Measurements from ENCODE around the gene NOSIP.

The NOSIP gene

GRCh38 chr19:49594157-49594992 is 14.0 kb upstream of the NOSIP start:
- H3K27ac ChIP-seq: no peak overlapping the region
- TF ChIP-seq CTCF (conservative IDR thresholded peaks at IDR 0.05) (no peak), ZFX (IDR thresholded peaks at IDR 0.05) (no peak)

- H3K27ac ChIP-seq: peak overlapping the region; percentile 99
- TF ChIP-seq ZFX (IDR thresholded peaks at IDR 0.05) (no peak), CTCF (conservative IDR thresholded peaks at IDR 0.05) (no peak)
Measured at GRCh38 chr19:49593233-49594113, 13.1 kb upstream of the NOSIP start.

- peak overlapping the region; percentile 99 for H3K27ac ChIP-seq
- no peak for TF ChIP-seq ZFX (IDR thresholded peaks at IDR 0.05)
Measured at GRCh38 chr19:49592486-49593232, 12.3 kb upstream of the NOSIP start.

- TF ChIP-seq ZFX (IDR thresholded peaks at IDR 0.05) (peak; percentile 81; the same call in 1 of the 2 replicates), CTCF (conservative IDR thresholded peaks at IDR 0.05) (no peak)
- H3K27ac ChIP-seq: peak overlapping the region; percentile 99
Measured at GRCh38 chr19:49591731-49592485, 11.6 kb upstream of the NOSIP start.

- TF ChIP-seq CTCF (conservative IDR thresholded peaks at IDR 0.05) (no peak), ZFX (IDR thresholded peaks at IDR 0.05) (no peak)
- H3K27ac ChIP-seq: peak within 1 kb of the TSS; percentile 99
Measured at GRCh38 chr19:49590971-49591730, 10.8 kb upstream of the NOSIP start, which contains the start of gene PRR12. PRR12 (plus strand) TSS chr19:49591182; CDS start chr19:49591655, 473 bp downstream.

- H3K27ac ChIP-seq: peak overlapping the region; percentile 99
- no peak for TF ChIP-seq CTCF (conservative IDR thresholded peaks at IDR 0.05)
- peak; percentile 64; the same call in 1 of the 2 replicates for TF ChIP-seq ZFX (IDR thresholded peaks at IDR 0.05)
Measured at GRCh38 chr19:49590071-49590970, 10.0 kb upstream of the NOSIP start.

Measured in C4-2B (cell line).